Kidney glomerular epithelial cell (primary cell): Measurements from ENCODE around the gene ZNF317.

Experiments used
- DNase-seq: peaks from one replicate; lab custom pipeline; 2025; lab: John Stamatoyannopoulos, UW

The ZNF317 gene

GRCh38 chr19:9140159-9140874 is at the start of gene ZNF317:
Gene ZNF317, plus strand, starts transcription at chr19:9140397. Its CDS starts 15,620 bp downstream, at chr19:9156017.
- peak; percentile 87 for DNase-seq

DNA sequence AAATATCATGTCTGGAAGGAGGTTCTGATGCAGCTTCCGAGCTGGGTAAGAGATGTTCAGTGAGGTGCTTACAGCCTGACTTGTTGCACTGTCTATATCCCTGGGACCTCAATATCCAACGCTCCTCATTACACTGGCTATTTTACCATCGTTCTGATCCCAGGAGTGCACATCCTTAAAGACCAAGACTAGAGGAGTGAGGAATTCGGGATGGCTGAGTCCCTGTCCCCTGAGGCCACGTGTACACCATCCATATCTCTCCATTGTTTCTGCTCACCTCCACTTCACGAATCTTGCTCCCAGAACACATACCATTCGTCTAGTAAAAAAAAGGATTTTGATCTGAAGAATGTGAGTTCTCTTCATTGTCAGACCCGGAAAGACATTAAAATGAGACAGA is 32.8 kb upstream of the ZNF317 start, which contains the start of gene OR7G2:
Gene OR7G2, minus strand, starts transcription at position 101 of the 400 bp plus-strand sequence. CDS start 4,232 bp downstream, outside the sequence.
- DNase-seq, result no peak

GRCh38 chr19:9109959-9110358 is 30.2 kb upstream of the ZNF317 start:
- no peak for DNase-seq

DNA sequence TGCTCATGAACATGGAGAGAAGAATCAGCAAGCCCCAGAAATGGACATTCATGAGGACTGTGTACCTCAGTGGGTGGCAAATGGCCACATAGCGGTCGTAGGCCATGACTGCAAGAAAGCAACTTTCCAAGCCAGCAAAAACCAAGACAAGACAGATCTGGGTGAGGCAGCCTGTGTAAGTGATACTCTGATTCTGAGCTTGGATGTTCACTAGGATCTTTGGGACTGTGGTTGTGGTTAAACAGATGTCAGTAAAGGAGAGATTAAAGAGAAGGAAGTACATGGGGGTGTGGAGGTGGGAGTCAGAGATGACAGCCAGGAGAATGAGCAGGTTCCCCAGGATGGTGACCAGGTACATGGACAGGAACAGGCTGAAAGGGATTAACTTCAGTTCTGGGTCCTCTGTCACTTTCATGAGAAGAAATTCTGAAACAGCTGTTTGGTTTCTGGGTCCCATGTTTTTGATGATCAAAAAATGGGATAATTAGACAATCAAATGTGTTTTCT is 24.8 kb upstream of the ZNF317 start, which contains the start of gene OR7G1:
Gene OR7G1, minus strand, starts transcription at position 457 of the 507 bp plus-strand sequence. Its CDS starts 0 bp downstream, at position 457.
- no peak for DNase-seq

DNA sequence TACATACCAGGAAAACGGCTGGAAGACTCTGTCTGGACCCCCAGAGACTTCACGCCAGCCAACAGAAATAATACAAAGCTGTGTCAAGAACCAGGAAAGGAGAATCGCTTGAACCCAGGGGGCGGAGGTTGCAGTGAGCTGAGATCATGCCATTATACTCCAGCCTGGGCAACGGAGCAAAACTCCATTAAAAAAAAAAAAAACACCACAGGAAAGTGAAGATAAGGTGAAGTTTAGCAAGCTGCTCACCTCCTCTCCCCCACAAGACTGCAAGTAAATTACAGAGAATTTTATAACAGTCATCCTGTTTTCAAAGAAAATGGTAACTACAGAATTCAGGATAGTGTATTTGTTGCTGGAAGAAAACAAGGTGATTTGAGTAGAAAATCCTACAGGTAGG is 23.6 kb upstream of the ZNF317 start:
- no peak for DNase-seq

DNA sequence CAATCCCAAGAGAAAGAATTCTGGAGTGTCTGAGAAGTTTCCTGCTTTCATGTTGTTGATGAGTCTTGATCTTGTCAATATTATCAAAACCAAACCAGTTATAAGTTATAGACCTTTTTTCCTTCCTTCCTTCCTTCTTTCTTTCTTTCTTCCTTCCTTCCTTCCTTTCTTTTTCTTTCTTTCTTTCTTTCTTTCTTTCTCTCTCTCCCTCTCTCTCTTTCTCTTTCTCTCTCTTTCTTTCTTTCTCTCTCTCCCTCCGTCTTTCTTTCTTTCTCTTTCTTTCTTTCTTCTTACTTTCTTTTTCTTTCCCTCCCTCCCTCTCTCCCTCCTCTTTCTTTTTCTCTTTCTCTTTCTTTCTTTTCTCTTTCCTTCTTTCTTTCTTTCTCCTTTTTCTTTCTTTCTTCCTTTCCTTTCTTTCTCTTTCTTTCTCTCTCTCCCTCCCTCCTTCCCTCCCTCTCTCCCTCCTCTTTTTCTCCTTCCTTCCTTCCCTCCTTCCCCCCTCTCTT is 13.2 kb upstream of the ZNF317 start, which contains the start of gene OR7G3:
Gene OR7G3, minus strand, starts transcription at position 51 of the 506 bp plus-strand sequence. Its CDS starts 0 bp downstream, at position 51.
- no peak for DNase-seq

DNA sequence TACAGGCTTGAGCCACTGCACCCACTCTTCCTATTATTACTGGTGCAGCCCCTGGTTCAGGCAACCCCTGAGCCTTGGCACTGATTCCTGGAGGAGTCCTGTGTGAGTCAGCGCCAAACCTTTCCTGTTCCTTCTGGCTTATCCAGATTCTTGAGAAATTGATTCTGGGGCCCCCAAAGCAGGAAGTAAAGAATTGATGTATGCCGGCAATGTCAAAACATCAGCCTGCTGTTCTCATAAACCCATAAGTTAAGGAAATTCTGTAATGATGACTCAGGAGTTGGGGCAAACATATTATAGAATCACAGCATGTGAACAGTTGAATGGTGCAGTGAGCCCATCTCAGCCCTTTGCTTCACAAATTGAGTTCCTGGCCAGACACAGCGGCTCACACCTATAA is 12.0 kb upstream of the ZNF317 start:
- DNase-seq, result no peak

DNA sequence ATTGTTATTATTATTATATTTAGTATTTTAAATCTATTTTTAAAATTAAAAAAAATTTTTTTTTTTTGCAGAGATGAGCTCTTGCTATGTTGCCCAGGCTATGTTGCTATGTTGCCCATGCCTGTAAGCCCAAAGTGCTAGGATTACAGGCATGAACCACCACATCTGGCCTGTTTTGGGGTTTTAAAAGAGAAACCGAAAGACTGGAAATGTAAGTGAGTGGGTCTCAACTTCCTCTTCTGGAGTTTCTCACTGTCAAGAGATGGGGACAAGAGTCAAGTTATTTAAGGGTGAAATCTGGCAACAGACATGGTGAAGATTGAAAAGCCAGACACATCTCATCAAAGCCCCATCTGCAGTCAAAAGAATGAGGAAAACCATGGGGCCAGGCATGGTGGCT is 9.2 kb upstream of the ZNF317 start:
- no peak for DNase-seq

DNA sequence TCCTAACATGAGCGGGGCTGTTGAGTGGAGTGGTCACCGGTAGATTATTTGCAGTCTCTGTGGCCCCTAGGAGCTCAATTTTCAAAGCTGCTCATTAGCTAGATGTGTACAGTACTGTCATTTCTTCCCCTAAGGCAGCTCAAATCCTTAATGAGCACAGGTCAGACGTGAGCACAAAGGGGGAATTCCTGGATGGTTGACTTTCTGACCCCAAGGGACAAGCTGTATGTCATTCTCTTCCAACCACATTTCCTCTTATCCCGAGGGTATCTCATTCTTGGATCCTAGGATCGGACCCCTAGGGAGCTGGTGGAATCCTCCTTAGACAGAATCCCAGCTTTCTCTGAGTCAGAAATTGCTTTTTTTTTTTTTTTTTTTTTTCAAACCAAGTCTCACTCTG is 7.8 kb upstream of the ZNF317 start:
- no peak for DNase-seq

DNA sequence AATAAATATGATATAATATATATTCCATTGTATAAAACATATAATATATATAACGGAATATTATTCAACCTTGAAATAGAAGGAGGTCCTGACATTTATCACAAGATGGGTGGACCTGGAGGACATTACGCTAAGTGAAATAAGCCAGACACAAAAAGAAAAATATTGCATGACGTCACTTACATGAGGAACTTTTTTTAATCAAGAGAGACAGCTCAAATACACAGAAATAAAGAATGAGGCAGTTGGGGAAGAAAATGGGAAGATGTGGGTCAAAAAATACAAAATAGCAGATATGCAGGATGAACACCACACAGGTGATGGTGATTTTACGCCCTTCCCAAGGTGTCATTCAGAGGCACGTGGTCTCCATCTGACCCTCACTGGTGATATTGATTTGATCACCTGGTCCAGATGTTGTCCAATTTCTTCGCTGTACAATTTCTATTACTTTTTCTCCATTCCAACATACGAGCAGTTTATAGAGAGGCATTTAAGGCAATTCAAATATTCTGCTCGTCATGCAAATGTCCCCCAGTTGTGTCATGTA is 513 bp upstream of the ZNF317 start:
- no peak for DNase-seq

- DNase-seq, result no peak
Observed at GRCh38 chr19:9144920-9145319, 4.7 kb downstream of the ZNF317 start.

DNA sequence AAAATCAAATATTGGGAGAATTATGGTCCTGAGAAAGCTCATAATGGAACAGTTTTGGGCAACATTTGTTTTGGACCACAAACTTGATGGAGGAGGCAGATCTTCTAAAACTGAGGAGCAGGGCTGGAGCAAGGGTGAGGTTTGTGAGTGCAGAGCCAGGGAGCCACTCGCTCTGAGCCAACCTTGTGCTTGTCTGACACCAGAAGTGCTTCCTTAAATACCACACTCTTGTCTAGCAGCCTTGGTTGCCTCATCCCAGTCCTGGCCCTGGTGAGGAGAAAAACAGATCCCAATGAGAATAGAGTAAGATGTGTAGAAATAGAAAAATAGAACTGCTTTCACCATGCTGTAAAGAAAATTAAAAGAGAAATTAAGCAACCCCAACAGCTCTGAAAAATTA is 6.7 kb downstream of the ZNF317 start:
- DNase-seq, result no peak

- DNase-seq, result no peak
Observed at GRCh38 chr19:9148697-9149096, 8.5 kb downstream of the ZNF317 start.

DNA sequence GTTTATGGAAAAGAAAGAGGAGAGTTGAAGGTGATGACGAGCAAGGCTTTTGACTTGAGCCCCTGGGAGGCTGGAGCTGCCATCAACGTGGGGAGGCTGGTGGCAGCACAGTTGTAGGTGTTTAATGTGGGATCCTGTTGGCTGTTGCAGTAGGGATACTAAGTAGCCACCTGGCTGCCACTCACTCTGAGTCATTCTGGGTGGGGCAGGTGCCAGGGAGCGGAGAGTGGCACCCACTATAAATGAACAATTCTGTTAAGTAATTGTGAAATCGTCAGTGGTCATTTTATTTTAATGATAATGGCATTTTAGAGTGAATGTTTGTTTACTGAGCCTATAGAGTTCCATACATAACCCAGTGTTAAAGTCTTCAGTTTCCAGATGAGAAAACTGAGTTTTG is 9.8 kb downstream of the ZNF317 start:
- no peak for DNase-seq

DNA sequence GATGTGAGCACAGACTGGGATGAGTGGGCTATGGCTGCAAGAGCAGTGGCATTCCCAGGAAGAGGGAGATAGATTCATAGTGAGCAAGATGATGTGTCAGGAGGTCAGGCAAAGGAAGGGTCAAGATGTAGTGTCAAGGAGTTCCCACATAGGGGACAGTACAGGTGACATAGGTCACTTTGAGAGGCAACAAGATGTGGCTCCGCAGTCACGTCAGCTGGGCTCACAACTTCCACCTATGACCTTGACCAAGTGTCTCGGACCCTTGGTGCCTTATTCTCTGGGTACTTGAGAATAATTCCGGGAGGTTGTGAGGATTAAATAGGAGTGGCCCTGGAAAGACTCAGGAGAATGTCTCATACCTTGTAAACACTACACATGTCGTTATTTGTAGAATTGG is 10.5 kb downstream of the ZNF317 start:
- DNase-seq, result no peak

DNA sequence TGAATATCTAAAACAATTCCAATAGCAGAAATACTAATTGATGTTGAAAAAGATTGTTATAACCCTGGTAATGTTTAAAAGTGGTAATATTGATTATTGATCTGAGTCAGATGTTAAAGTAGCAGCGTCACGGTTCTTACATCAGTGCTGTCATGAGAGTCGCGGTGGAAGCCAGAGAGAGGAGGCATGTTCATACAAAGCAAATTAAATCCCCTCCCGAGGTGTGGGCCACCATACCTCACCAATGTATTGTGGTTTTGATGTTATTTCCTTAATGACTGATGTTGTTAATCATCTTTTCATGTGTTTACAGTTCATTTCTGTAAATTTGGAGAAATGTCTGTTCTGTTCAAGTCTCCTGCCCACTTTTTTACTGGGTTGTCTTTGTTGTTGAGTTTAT is 11.2 kb downstream of the ZNF317 start:
- DNase-seq, result no peak

DNA sequence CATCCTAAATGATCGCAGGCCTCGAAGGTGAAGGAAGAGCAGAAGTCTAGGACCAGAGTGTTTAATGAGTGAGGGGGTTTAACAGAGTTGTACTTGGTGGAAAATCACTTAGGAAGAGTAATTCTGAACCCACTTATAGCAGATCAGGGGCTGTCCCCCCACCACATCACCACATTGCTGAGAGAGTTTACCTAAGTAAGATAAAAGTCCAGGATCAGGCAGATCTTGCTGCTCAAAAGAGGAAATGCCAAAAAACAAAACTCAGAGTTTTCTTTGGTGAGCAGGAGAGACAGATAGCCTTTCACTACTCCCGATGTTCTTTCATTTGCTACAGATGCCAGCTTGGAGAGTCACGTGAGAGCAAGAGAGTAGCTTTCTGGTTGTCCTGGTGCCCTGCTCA is 15.4 kb downstream of the ZNF317 start:
- no peak for DNase-seq

DNA sequence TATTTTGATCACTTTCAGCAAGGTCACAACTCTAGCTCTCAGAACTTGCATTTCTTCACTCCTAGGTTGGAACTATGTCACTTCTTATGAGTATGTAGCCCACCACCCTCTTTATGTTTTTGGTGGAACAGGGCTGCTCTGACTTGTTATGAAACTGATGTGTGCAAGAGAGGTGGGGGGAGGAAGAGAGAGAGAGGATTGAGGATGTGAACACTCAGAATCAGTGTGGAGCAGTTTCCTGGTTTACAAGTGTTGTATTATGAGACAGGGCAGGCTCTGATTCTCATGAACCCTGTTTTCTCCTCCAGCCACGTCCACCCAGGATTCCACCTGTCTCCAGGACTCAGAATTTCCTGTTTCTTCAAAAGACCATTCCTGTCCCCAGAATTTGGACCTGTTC is 16.1 kb downstream of the ZNF317 start:
- DNase-seq, result no peak

DNA sequence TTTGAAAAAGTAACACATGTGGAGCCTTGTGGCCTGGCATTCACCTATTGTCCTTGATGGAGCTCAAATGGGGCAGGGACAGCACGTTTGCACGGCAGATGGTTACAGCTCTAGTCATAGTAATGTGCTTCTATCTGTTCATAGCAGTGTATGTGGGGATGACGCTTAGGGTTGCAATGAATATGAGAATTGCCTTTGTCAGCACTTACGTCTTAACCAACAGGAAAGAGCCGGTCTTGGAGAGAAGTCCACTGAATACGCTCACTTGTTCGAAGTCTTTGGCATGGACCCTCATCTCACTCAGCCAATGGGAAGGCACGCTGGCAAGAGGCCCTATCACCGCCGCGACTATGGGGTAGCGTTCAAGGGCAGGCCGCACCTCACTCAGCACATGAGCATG is 19.7 kb downstream of the ZNF317 start:
- no peak for DNase-seq

GRCh38 chr19:9161427-9161826 is 21.2 kb downstream of the ZNF317 start:
- DNase-seq, result no peak

GRCh38 chr19:9165261-9165660 is 25.1 kb downstream of the ZNF317 start:
- no peak for DNase-seq

GRCh38 chr19:9166846-9167245 is 26.6 kb downstream of the ZNF317 start:
- no peak for DNase-seq

GRCh38 chr19:9171393-9171991 is 31.3 kb downstream of the ZNF317 start:
- no peak for DNase-seq
